SK-N-SH treated with all-trans-retinoic acid at 6 μM for 48 hours (cell line): ENCODE results near the gene DOCK1.

Experiments
- ATAC-seq: fragments of 200-7000 bp; cut with Tn5 transposase; 3 replicates; pipeline ENCODE4 v1.9.1; 2020; ENCODE audit warnings: mild to moderate bottlenecking, moderate library complexity
- ARNTL ChIP-seq: fragments of 450-650 bp; formaldehyde crosslinking; IDR thresholded peaks from 2 replicates; pipeline ENCODE4 v1.5.0; 2020; ENCODE audit warnings: low read depth, mild to moderate bottlenecking, moderate library complexity, borderline replicate concordance
- BACH2 ChIP-seq: fragments of 250-450 bp; sonication (Bioruptor Pico); IDR thresholded peaks from 2 replicates; pipeline ENCODE4 v1.9.0; 2021; ENCODE audit warnings: mild to moderate bottlenecking, borderline replicate concordance
- CSDC2 ChIP-seq: fragments of 250-450 bp; sonication (Bioruptor Pico); IDR thresholded peaks from 2 replicates; pipeline ENCODE4 v1.5.0; 2020; ENCODE audit warnings: mild to moderate bottlenecking, moderate library complexity
- ESRRG ChIP-seq: fragments of 250-450 bp; sonication (Bioruptor Pico); IDR thresholded peaks from 2 replicates; pipeline ENCODE4 v1.6.1; 2021; ENCODE audit warnings: mild to moderate bottlenecking
- GLIS3 ChIP-seq: fragments of 250-450 bp; sonication (Bioruptor Pico); IDR thresholded peaks from 2 replicates; pipeline ENCODE4 v1.5.0; 2020; ENCODE audit warnings: mild to moderate bottlenecking, moderate library complexity
- ISL1 ChIP-seq: fragments of 250-450 bp; sonication (Bioruptor Pico); IDR thresholded peaks from 2 replicates; pipeline ENCODE4 v2.1.2; 2022; ENCODE audit warnings: mild to moderate bottlenecking, moderate library complexity
- OSR1 ChIP-seq: fragments of 250-450 bp; sonication (Bioruptor Pico); IDR thresholded peaks from 2 replicates; pipeline ENCODE4 v1.8.0; 2022; ENCODE audit warnings: moderate library complexity, mild to moderate bottlenecking, inconsistent platforms
- PPARA ChIP-seq: fragments of 250-450 bp; sonication (Bioruptor Pico); IDR thresholded peaks from 2 replicates; pipeline ENCODE4 v1.5.0; 2020; ENCODE audit warnings: mild to moderate bottlenecking, borderline replicate concordance
- RARB ChIP-seq: fragments of 250-450 bp; sonication (Bioruptor Pico); IDR thresholded peaks from 2 replicates; pipeline ENCODE4 v1.8.0; 2021; ENCODE audit warnings: mild to moderate bottlenecking, moderate library complexity
- TCF4 ChIP-seq: fragments of 250-450 bp; sonication (Bioruptor Pico); IDR thresholded peaks from 2 replicates; pipeline ENCODE4 v1.8.0; 2021; ENCODE audit warnings: mild to moderate bottlenecking, moderate library complexity, borderline replicate concordance
- TOX ChIP-seq: fragments of 250-450 bp; sonication (Bioruptor Pico); IDR thresholded peaks from 2 replicates; pipeline ENCODE4 v1.8.0; 2021; ENCODE audit warnings: mild to moderate bottlenecking, moderate library complexity, borderline replicate concordance
- ZC3H10 ChIP-seq: fragments of 250-450 bp; sonication (Bioruptor Pico); IDR thresholded peaks from 2 replicates; pipeline ENCODE4 v1.5.1; 2021; ENCODE audit warnings: mild to moderate bottlenecking, moderate library complexity
- ZFP30 ChIP-seq: fragments of 450-650 bp; formaldehyde crosslinking; IDR thresholded peaks from 2 replicates; pipeline ENCODE4 v1.5.0; 2022; ENCODE audit warnings: mild to moderate bottlenecking, moderate library complexity
- ZNF565 ChIP-seq: fragments of 450-650 bp; formaldehyde crosslinking; conservative IDR thresholded peaks from 2 replicates; pipeline ENCODE4 v1.5.0; 2020; ENCODE audit warnings: low read depth, mild to moderate bottlenecking, moderate library complexity
- ZNF70 ChIP-seq: fragments of 450-650 bp; formaldehyde crosslinking; IDR thresholded peaks from 2 replicates; pipeline ENCODE4 v1.5.0; 2020; ENCODE audit warnings: mild to moderate bottlenecking, moderate library complexity
- ZNF8 ChIP-seq: fragments of 450-650 bp; formaldehyde crosslinking; IDR thresholded peaks from 2 replicates; pipeline ENCODE4 v1.5.0; 2020; ENCODE audit warnings: mild to moderate bottlenecking, moderate library complexity
- TF ChIP-seq, protein P1 (sequence below): fragments of 250-450 bp; sonication (Bioruptor Pico); IDR thresholded peaks from 2 replicates; pipeline ENCODE4 v1.8.0; 2020; ENCODE audit warnings: mild to moderate bottlenecking, moderate library complexity, borderline replicate concordance
- TF ChIP-seq, protein P2 (sequence below): fragments of 250-450 bp; sonication (Bioruptor Pico); IDR thresholded peaks from 2 replicates; pipeline ENCODE4 v1.5.1; 2021; ENCODE audit warnings: mild to moderate bottlenecking, moderate library complexity
- TF ChIP-seq, protein P3 (sequence below): fragments of 250-450 bp; sonication (Bioruptor Pico); IDR thresholded peaks from 2 replicates; pipeline ENCODE4 v1.5.1; 2020; ENCODE audit warnings: low read depth, mild to moderate bottlenecking, moderate library complexity

Gene DOCK1

DNA sequence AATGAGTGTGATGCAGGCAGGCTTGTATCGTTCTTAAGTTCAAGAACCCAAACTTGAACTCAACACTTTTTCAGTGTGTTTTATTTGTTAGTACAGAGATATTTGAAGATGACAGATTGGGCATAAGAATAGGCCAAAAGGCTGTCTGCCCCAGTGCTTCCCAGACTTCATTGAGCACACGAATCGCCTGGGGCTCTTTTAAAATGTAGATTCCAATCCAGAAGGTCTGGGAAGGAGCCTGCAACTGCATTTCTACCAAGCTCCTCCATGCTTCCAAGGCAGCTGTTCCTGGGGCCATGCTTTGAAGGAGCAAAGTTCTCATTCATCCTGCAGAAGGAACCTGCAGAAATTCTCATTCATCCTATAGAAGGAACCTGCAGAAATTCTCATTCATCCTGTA is 405.7 kb downstream of the DOCK1 start:
- TF ChIP-seq RARB (CRISPR knock-in tag) (no peak), CSDC2 (CRISPR knock-in tag) (no peak), ZNF565 (CRISPR knock-in tag) (no peak), TOX (CRISPR knock-in tag) (no peak), ZNF70 (CRISPR knock-in tag) (no peak), OSR1 (CRISPR knock-in tag) (no peak), BACH2 (CRISPR knock-in tag) (no peak), ZC3H10 (CRISPR knock-in tag) (no peak), ZFP30 (CRISPR knock-in tag) (no peak), ISL1 (CRISPR knock-in tag) (no peak), ARNTL (CRISPR knock-in tag) (no peak), PPARA (CRISPR knock-in tag) (no peak)
- TF ChIP-seq, protein P1, sequence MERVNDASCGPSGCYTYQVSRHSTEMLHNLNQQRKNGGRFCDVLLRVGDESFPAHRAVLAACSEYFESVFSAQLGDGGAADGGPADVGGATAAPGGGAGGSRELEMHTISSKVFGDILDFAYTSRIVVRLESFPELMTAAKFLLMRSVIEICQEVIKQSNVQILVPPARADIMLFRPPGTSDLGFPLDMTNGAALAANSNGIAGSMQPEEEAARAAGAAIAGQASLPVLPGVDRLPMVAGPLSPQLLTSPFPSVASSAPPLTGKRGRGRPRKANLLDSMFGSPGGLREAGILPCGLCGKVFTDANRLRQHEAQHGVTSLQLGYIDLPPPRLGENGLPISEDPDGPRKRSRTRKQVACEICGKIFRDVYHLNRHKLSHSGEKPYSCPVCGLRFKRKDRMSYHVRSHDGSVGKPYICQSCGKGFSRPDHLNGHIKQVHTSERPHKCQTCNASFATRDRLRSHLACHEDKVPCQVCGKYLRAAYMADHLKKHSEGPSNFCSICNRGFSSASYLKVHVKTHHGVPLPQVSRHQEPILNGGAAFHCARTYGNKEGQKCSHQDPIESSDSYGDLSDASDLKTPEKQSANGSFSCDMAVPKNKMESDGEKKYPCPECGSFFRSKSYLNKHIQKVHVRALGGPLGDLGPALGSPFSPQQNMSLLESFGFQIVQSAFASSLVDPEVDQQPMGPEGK (CRISPR knock-in tag) = no peak
- TF ChIP-seq, protein P2, sequence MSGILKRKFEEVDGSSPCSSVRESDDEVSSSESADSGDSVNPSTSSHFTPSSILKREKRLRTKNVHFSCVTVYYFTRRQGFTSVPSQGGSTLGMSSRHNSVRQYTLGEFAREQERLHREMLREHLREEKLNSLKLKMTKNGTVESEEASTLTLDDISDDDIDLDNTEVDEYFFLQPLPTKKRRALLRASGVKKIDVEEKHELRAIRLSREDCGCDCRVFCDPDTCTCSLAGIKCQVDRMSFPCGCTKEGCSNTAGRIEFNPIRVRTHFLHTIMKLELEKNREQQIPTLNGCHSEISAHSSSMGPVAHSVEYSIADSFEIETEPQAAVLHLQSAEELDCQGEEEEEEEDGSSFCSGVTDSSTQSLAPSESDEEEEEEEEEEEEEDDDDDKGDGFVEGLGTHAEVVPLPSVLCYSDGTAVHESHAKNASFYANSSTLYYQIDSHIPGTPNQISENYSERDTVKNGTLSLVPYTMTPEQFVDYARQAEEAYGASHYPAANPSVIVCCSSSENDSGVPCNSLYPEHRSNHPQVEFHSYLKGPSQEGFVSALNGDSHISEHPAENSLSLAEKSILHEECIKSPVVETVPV = no peak

DNA sequence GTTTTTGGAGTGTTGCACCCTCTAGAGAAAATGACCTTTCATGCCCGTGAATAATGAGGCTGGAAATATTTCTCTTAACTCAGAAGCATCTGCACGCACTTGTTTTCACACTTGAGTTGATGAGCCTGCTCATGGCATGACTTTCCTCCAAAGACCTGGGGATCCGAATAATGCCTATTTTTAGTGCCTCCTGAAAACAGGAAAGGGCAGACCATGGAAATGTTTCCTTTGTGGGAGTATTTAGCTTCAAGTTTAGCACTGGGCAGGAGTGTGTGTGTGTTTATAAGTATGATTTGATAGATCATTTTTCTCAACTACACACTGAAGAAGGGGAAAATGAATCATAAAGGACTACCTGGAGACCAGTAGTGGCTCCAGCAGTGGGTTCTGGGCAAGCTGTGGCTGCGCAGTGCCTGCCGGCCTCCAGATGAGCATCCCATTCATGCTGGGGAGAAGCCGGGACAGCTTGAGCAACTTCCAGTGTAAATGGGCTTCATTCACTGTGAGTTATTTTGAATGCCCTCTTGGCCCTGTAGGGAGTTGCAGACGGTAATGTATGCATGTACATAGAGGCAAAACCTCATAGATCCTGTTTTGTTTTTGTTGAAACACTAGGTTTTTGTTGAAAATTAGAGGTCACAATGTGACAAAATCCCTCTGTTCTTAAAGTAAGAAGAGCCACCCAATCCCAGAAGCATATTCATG is 408.9 kb downstream of the DOCK1 start:
- TF ChIP-seq ARNTL (CRISPR knock-in tag) (no peak), TCF4 (CRISPR knock-in tag) (no peak), OSR1 (CRISPR knock-in tag) (no peak), BACH2 (CRISPR knock-in tag) (no peak), PPARA (CRISPR knock-in tag) (no peak), CSDC2 (CRISPR knock-in tag) (no peak), ZNF8 (CRISPR knock-in tag) (no peak), ZNF70 (CRISPR knock-in tag) (no peak), ISL1 (CRISPR knock-in tag) (no peak), ZNF565 (CRISPR knock-in tag) (no peak)
- TF ChIP-seq, protein P3, sequence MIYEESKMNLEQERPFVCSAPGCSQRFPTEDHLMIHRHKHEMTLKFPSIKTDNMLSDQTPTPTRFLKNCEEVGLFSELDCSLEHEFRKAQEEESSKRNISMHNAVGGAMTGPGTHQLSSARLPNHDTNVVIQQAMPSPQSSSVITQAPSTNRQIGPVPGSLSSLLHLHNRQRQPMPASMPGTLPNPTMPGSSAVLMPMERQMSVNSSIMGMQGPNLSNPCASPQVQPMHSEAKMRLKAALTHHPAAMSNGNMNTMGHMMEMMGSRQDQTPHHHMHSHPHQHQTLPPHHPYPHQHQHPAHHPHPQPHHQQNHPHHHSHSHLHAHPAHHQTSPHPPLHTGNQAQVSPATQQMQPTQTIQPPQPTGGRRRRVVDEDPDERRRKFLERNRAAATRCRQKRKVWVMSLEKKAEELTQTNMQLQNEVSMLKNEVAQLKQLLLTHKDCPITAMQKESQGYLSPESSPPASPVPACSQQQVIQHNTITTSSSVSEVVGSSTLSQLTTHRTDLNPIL (CRISPR knock-in tag) = no peak

More for the DNA sequence above, 405.7 kb downstream of the DOCK1 start:
- no peak for ATAC-seq

DNA sequence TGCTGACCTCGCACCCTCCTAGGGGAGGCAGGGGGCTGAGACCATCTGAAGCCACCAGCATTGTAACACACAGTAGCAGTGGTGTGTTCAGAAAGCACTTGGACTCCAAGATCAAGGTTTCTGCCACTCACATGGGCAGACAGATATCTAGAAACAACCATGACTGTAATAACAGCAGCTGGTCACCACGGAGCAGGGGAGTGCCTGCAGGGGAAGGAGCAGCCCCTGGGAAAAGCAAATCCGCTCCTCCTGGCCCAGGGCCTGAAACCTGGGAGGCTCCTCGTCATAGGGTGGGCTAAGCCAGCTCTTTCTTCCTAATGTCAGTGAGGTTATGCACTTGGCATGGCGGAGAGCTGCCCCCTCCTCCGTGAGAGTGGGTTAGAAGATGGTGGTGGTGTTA is 409.6 kb downstream of the DOCK1 start:
- no peak for TF ChIP-seq ZNF565 (CRISPR knock-in tag)
- no peak for TF ChIP-seq ZFP30 (CRISPR knock-in tag)
- no peak for TF ChIP-seq ESRRG (CRISPR knock-in tag)
- TF ChIP-seq, protein P1 (CRISPR knock-in tag) = no peak
- TF ChIP-seq CSDC2 (CRISPR knock-in tag) = no peak
- TF ChIP-seq ZC3H10 (CRISPR knock-in tag) = no peak
- no peak for TF ChIP-seq TCF4 (CRISPR knock-in tag)
- no peak for TF ChIP-seq TOX (CRISPR knock-in tag)
- TF ChIP-seq, protein P3 (CRISPR knock-in tag) = no peak
- no peak for TF ChIP-seq ISL1 (CRISPR knock-in tag)
- no peak for TF ChIP-seq ZNF70 (CRISPR knock-in tag)
- TF ChIP-seq, protein P2 = no peak
- TF ChIP-seq PPARA (CRISPR knock-in tag) = no peak
- TF ChIP-seq OSR1 (CRISPR knock-in tag) = no peak
- no peak for TF ChIP-seq ARNTL (CRISPR knock-in tag)
- no peak for TF ChIP-seq GLIS3
- ATAC-seq = no peak

More for the DNA sequence above, 408.9 kb downstream of the DOCK1 start:
- ATAC-seq = no peak
